A673 (cell line): Measurements from ENCODE around the gene UQCC2. TPM values are rescaled to one million over a fixed set of nuclear protein-coding genes. Genes with fewer than 3 reads are reported as not detected.

Experiments
- BruUV-seq: library from RNA; stranded (reverse); fragments of 400-500 nt; replicated peaks from 2 replicates; lab custom pipeline; 2021; lab: Mats Ljungman, UMichigan
- CTCF ChIA-PET: fragments of 300-600 bp; sonication (Branson Sonifier 250); formaldehyde crosslinking; loops from one replicate; lab custom pipeline; 2022; ENCODE audit warnings: antibody characterized with exemption; lab: Charles Lee
- POLR2A ChIA-PET: fragments of 300-600 bp; sonication (Branson Sonifier 250); formaldehyde crosslinking; loops from one replicate; lab custom pipeline; 2022; ENCODE audit warnings: antibody characterized with exemption; ENCODE audit not compliant: low non-redundant PET; lab: Charles Lee
- DNase-seq: peaks from one replicate; pipeline ENCODE4 v3.0.0-alpha.2; 2015; ENCODE audit warnings: low spot score
- H3K27ac ChIP-seq: fragments of 200-600 bp; sonication (generic); 2 replicates; pipeline ENCODE4 v1.5.1; 2016; ENCODE audit warnings: mixed run types, low read depth, mild to moderate bottlenecking, mixed read lengths, antibody characterized with exemption, low read length; ENCODE audit not compliant: poor library complexity, severe bottlenecking
- H3K27me3 ChIP-seq: fragments of 200-600 bp; sonication (generic); replicated peaks from 2 replicates; pipeline ENCODE4 v1.6.1; 2017; ENCODE audit warnings: mixed run types, low read depth, mild to moderate bottlenecking, mixed read lengths, antibody characterized with exemption, low read length; ENCODE audit not compliant: insufficient read depth, poor library complexity
- H3K36me3 ChIP-seq: fragments of 200-600 bp; sonication (generic); 2 replicates; pipeline ENCODE4 v1.6.1; 2016; ENCODE audit warnings: mixed run types, mild to moderate bottlenecking, mixed read lengths, antibody characterized with exemption, low read length; ENCODE audit not compliant: insufficient read depth, poor library complexity, severe bottlenecking
- H3K4me1 ChIP-seq: fragments of 200-600 bp; sonication (generic); 2 replicates; pipeline ENCODE4 v1.6.1; 2017; ENCODE audit warnings: mixed run types, mild to moderate bottlenecking, mixed read lengths, antibody characterized with exemption, low read length; ENCODE audit not compliant: insufficient read depth, poor library complexity, severe bottlenecking
- H3K4me3 ChIP-seq: fragments of 200-600 bp; sonication (generic); 2 replicates; pipeline ENCODE4 v1.5.1; 2016; ENCODE audit warnings: low read depth, mixed run types, mild to moderate bottlenecking, mixed read lengths, low read length; ENCODE audit not compliant: poor library complexity, severe bottlenecking
- H3K9me3 ChIP-seq: fragments of 200-600 bp; sonication (generic); 2 replicates; pipeline ENCODE4 v1.6.1; 2016; ENCODE audit warnings: mixed run types, low read depth, mild to moderate bottlenecking, mixed read lengths, antibody characterized with exemption, low read length; ENCODE audit not compliant: poor library complexity, severe bottlenecking
- CTCF ChIP-seq: fragments of 300-800, 200-600 bp; sonication (generic); conservative IDR thresholded peaks from 2 replicates; pipeline ENCODE4 v1.5.1; 2017; ENCODE audit warnings: low read depth, mild to moderate bottlenecking, antibody characterized with exemption, low read length, moderate library complexity, mixed read lengths
- EZH2 ChIP-seq: fragments of 200-600 bp; sonication (generic); IDR thresholded peaks from 2 replicates; pipeline ENCODE4 v1.6.1; 2017; ENCODE audit warnings: borderline replicate concordance, low read depth, mild to moderate bottlenecking, mixed read lengths, antibody characterized with exemption, low read length; ENCODE audit not compliant: poor library complexity, severe bottlenecking
- intact Hi-C: fragments of 100-400 bp; cut with micrococcal nuclease; formaldehyde crosslinking; loops from one replicate; pipeline ENCODE4 v1.10.0; 2022; ENCODE audit not compliant: unreplicated experiment
- total RNA-seq: library from RNA; stranded (reverse); gene quantifications from 2 replicates; pipeline ENCODE4 v1.2.3, GENCODE V29; 2021

UQCC2 gene
- total RNA-seq, 1 experiment from 2014 or later: 124 TPM

DNA sequence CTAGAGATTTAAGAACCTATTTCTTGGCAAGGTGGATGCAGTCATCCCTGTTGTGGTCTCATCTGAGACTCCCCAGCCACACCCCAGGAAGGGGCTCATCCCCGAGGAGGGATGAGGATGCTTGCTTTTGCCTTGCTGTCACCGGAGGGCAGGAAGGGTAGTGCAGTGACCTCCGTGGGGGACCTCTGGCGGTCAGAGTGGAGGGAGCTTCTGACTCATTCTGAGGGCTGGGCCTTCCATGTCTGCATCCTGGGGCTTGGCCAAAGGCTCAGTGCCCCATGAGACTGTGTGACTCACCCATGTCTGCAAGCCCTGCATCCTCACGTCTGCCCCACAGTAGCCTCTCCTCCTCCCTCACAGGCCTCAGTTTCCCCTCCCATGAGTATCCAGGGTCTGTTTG lies 38.7 kb downstream of the UQCC2 start:
- Histone ChIP-seq H3K27me3 (no peaks in the 10 kb centered on the region), H3K27ac (no peak overlapping the region), H3K36me3 (peaks cover 18% of the 10 kb centered on the region), H3K4me3 (no peak overlapping the region), H3K9me3 (no peaks in the 10 kb centered on the region), H3K4me1 (no peaks in the 10 kb centered on the region)
- intact Hi-C loops: no loop called here
- ChIA-PET CTCF (no interaction called here), POLR2A (no interaction called here)
- no peak for TF ChIP-seq CTCF
- TF ChIP-seq EZH2: no peak
- no TSS peak for BruUV-seq
- peak; percentile 22 for DNase-seq

DNA sequence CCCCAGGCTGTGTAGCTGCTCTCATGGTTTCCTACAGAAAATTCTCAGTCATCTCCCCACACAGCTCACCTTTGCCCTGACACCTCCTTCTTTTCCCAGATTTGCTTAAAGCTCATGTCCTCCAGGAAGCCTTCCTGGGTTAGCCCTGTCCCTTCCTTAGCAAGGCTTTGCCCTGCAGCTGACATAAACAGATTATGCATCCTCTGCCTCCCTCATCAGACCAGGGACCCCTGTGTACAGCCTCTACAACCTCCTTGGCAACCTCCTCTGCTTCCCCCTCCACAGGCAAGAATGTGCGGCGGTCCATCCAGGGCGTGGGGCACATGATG lies 39.8 kb downstream of the UQCC2 start:
- intact Hi-C loops: no loop called here
- Histone ChIP-seq H3K36me3 (peaks cover 20% of the 10 kb centered on the region), H3K4me1 (no peaks in the 10 kb centered on the region), H3K9me3 (no peaks in the 10 kb centered on the region), H3K27me3 (no peaks in the 10 kb centered on the region), H3K4me3 (no peak overlapping the region), H3K27ac (no peak overlapping the region)
- CTCF ChIA-PET: no interaction called here
- no peak for DNase-seq
- no TSS peak for BruUV-seq
- POLR2A ChIA-PET: no interaction called here
- TF ChIP-seq CTCF: no peak
- no peak for TF ChIP-seq EZH2

GRCh38 chr6:33670971-33671743 lies 40.3 kb downstream of the UQCC2 start:
- H3K9me3 ChIP-seq: no peaks in the 10 kb centered on the region
- no TSS peak for BruUV-seq
- peaks cover 21% of the 10 kb centered on the region for H3K36me3 ChIP-seq
- TF ChIP-seq CTCF: no peak
- TF ChIP-seq EZH2: no peak
- ChIA-PET CTCF (no interaction called here), POLR2A (no interaction called here)
- H3K4me3 ChIP-seq: no peak overlapping the region
- H3K27ac ChIP-seq: no peak overlapping the region
- no peak for DNase-seq
- intact Hi-C loops: no loop called here
- H3K27me3 ChIP-seq: no peaks in the 10 kb centered on the region
- no peaks in the 10 kb centered on the region for H3K4me1 ChIP-seq
